KOPT-K1 (cell line): Measurements from ENCODE around the gene NR4A1.
A peak's percentile ranks its signal among the peaks of the same experiment; 100 is the strongest.

Source experiments
- H3K27ac ChIP-seq: fragments of 200-600 bp; sonication (generic); 2 replicates; pipeline ENCODE4 v1.5.1; 2016; ENCODE audit warnings: antibody characterized with exemption, mild to moderate bottlenecking, low read depth, low read length; ENCODE audit not compliant: poor library complexity, severe bottlenecking
- H3K36me3 ChIP-seq: fragments of 200-600 bp; sonication (generic); 2 replicates; pipeline ENCODE4 v1.5.1; 2017; ENCODE audit warnings: antibody characterized with exemption, mild to moderate bottlenecking, low read length, moderate library complexity; ENCODE audit not compliant: insufficient read depth
- H3K9me3 ChIP-seq: fragments of 200-600 bp; sonication (generic); 2 replicates; pipeline ENCODE4 v1.5.1; 2017; ENCODE audit warnings: antibody characterized with exemption, low read length, mild to moderate bottlenecking; ENCODE audit not compliant: insufficient read depth, poor library complexity, severe bottlenecking

Gene NR4A1

GRCh38 chr12:52057638-52058576 lies 6.7 kb downstream of the NR4A1 start:
- H3K27ac ChIP-seq, result no peak overlapping the region
- H3K36me3 ChIP-seq, result no peaks in the 10 kb centered on the region
- no peaks in the 10 kb centered on the region for H3K9me3 ChIP-seq

DNA sequence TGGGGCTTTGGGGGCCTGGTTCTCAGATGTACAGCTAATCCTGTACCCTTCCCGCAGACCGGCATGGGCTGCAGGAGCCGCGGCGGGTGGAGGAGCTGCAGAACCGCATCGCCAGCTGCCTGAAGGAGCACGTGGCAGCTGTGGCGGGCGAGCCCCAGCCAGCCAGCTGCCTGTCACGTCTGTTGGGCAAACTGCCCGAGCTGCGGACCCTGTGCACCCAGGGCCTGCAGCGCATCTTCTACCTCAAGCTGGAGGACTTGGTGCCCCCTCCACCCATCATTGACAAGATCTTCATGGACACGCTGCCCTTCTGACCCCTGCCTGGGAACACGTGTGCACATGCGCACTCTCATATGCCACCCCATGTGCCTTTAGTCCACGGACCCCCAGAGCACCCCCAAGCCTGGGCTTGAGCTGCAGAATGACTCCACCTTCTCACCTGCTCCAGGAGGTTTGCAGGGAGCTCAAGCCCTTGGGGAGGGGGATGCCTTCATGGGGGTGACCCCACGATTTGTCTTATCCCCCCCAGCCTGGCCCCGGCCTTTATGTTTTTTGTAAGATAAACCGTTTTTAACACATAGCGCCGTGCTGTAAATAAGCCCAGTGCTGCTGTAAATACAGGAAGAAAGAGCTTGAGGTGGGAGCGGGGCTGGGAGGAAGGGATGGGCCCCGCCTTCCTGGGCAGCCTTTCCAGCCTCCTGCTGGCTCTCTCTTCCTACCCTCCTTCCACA lies 7.6 kb downstream of the NR4A1 start:
- Histone ChIP-seq H3K9me3 (no peaks in the 10 kb centered on the region), H3K27ac (no peak overlapping the region), H3K36me3 (no peaks in the 10 kb centered on the region)

- Histone ChIP-seq H3K36me3 (no peaks in the 10 kb centered on the region), H3K27ac (no peak overlapping the region), H3K9me3 (no peaks in the 10 kb centered on the region)
Measured at GRCh38 chr12:52059582-52060497, 8.6 kb downstream of the NR4A1 start.

- Histone ChIP-seq H3K27ac (no peak overlapping the region), H3K36me3 (no peaks in the 10 kb centered on the region), H3K9me3 (no peaks in the 10 kb centered on the region)
Measured at GRCh38 chr12:52060498-52061177, 9.4 kb downstream of the NR4A1 start.

DNA sequence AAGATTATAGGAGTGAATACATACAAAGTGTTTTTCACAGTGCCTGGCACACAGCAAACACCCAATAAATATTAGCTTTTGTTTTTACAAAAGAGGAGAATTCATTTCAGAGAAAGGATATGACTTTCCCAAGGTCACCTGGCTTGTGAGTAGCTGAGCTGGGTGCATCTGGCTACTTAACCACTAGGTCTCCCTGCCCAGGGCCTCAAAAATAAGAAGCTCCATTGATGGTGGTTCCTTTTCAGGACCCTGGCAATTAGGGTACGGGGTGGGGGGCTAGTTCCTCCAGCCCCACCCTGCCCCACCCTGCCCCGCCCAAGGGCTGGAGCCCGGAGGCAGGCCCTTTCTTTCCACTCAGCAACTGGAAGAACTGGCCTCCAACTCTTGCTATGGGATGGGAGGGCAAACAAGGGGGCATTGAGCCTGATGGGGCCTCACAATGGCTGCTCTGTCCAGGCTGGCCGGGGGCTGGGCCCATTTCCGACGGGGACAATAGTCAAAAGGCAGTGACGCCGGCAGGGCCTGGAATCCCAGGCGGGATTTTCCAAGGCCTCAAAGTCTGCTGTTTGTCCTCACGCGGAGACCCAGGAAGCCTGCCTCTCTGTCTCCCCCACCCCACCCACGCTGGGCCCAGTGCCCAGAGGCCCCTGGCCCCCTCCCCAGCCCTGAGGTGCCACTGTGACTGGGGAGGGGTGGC lies 10.4 kb downstream of the NR4A1 start:
- Histone ChIP-seq H3K36me3 (no peaks in the 10 kb centered on the region), H3K9me3 (no peaks in the 10 kb centered on the region), H3K27ac (no peak overlapping the region)

GRCh38 chr12:52062167-52063081 lies 11.2 kb downstream of the NR4A1 start:
- H3K36me3 ChIP-seq, result no peaks in the 10 kb centered on the region
- no peaks in the 10 kb centered on the region for H3K9me3 ChIP-seq
- H3K27ac ChIP-seq, result no peak overlapping the region

GRCh38 chr12:52063082-52063924 lies 12.1 kb downstream of the NR4A1 start:
- Histone ChIP-seq H3K36me3 (no peaks in the 10 kb centered on the region), H3K9me3 (no peaks in the 10 kb centered on the region), H3K27ac (no peak overlapping the region)

- H3K27ac ChIP-seq, result no peak overlapping the region
- no peaks in the 10 kb centered on the region for H3K36me3 ChIP-seq
- no peaks in the 10 kb centered on the region for H3K9me3 ChIP-seq
Measured at GRCh38 chr12:52063981-52064649, 12.9 kb downstream of the NR4A1 start.

DNA sequence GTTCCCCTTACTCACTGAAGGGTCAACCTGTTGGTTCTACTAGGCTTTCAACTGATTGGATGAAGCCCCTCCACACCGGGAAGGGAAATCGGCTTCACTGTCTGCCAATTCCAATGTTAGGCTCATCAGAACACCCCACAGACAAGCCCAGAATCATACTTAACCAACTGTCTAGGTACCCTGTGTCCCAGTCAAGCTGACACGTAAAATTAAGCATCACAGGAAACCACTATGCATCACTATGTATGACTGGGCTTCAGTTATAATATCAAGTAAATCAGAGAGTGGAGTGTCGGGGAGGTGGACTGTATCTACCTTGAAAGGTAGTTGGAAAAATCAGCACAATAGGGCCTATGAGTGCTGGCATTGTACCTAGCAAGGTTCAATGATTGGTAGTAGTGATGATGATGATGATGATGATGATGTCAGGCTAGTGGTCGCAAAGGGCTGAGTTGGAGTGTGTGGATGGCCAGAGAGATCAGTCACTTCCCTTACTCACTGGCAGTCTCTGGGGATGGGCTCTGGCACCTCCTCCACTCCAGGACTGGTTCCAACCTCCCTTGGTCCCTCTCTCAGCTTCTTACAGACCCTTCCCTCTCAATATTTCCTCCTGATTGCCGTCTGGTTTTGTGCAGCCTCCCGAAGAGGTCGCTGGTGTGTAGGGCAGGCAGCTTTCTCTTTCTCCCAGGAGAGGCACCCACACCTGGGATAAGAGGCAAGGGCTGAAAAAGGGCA lies 15.3 kb downstream of the NR4A1 start:
- Histone ChIP-seq H3K36me3 (no peaks in the 10 kb centered on the region), H3K9me3 (no peaks in the 10 kb centered on the region), H3K27ac (no peak overlapping the region)

GRCh38 chr12:52067081-52067374 lies 15.8 kb downstream of the NR4A1 start:
- Histone ChIP-seq H3K36me3 (no peaks in the 10 kb centered on the region), H3K27ac (no peak overlapping the region), H3K9me3 (no peaks in the 10 kb centered on the region)

DNA sequence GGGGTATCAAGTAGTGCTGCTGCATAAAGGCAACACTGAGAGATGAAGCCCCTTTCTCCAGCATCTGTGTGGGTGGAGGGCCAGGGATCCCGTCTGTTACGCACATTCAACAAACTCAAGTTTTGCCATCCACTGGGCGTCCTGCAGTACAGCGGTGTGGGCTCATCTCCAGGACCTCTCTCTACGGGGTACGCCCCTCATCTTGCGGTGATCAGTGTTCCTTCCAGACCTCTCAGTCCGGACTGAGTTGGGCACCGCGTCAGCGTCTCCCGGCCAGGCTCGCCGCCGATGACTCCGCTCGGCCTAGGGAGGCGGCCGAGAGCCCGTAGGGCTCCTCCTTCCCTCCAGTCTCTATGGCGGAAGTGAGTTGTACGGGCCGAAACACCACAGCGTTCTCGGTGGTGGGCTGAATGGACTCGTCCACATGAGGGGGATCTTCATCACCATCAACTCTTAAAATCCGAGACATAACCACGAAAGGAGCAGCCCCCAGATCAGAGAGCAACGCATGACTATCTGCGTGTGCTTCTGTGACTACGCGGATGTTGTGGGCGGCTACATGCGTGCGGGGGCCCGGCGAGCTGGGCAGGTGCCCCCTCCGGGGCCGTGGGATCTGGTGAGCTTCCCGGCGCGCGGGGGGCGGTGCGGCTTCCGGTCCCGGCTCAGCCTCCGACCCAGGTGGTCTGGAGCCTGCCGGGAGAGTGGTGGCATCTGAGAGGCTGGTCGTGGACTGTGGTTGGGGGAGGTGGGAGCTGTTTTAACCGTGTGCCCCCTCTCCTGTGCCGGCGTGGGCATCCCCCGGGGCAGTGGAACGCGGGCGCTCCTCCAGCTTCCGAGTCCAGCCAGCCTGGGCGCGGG lies 18.3 kb downstream of the NR4A1 start, which contains the start of gene ATG101:
TSS of gene ATG101 (plus strand) at position 652 of the 858 bp plus-strand sequence. CDS start 3,673 bp downstream, outside the sequence.
- peaks cover 19% of the 10 kb centered on the region for H3K36me3 ChIP-seq
- H3K9me3 ChIP-seq, result no peaks in the 10 kb centered on the region
- H3K27ac ChIP-seq, result peak within 1 kb of the TSS; percentile 93
